ENCODE results near the gene CNGA1.
"Not testable (repeated sequence)": the region's sequence is repeated elsewhere in the genome, so short reads cannot be mapped to it uniquely, and the experiment has no call there.

CNGA1 gene

GRCh38 chr4:48030470-48030869 is 14.0 kb upstream of the CNGA1 start:
- no peak for DNase-seq

- no peak for DNase-seq
Observed at GRCh38 chr4:48028696-48029095, 12.2 kb upstream of the CNGA1 start.

GRCh38 chr4:48027653-48028052 is 11.2 kb upstream of the CNGA1 start:
- no peak for DNase-seq

- DNase-seq, result no peak
Observed at GRCh38 chr4:48025005-48025404, 8.5 kb upstream of the CNGA1 start.

- no peak for DNase-seq
Observed at GRCh38 chr4:48024522-48024921, 8.0 kb upstream of the CNGA1 start.

- DNase-seq, result no peak
Observed at GRCh38 chr4:48022192-48022799, 5.8 kb upstream of the CNGA1 start.

- no peak for DNase-seq
Observed at GRCh38 chr4:48021100-48021499, 4.6 kb upstream of the CNGA1 start.

- DNase-seq, result no peak
Observed at GRCh38 chr4:48018112-48018511, 1.6 kb upstream of the CNGA1 start.

GRCh38 chr4:48017108-48017571 is 659 bp upstream of the CNGA1 start:
- peak in 3 of 5 experiments; percentile 2 to 20 (median 8) for DNase-seq

GRCh38 chr4:48015678-48016077 is 803 bp downstream of the CNGA1 start:
- no peak for DNase-seq

GRCh38 chr4:48015216-48015615 is 1.3 kb downstream of the CNGA1 start:
- DNase-seq, result no peak

- no peak for DNase-seq
Observed at GRCh38 chr4:48012824-48013223, 3.7 kb downstream of the CNGA1 start.

GRCh38 chr4:48011722-48012121 is 4.8 kb downstream of the CNGA1 start:
- DNase-seq, result no peak

- DNase-seq, result not testable (repeated sequence)
Observed at GRCh38 chr4:48010906-48011305, 5.6 kb downstream of the CNGA1 start.

GRCh38 chr4:48008021-48008596 is 8.4 kb downstream of the CNGA1 start:
- no peak for DNase-seq

- DNase-seq, result no peak
Observed at GRCh38 chr4:48005781-48006180, 10.7 kb downstream of the CNGA1 start.

- DNase-seq, result not testable (repeated sequence)
Observed at GRCh38 chr4:48003568-48003967, 12.9 kb downstream of the CNGA1 start.

GRCh38 chr4:48002267-48002666 is 14.2 kb downstream of the CNGA1 start:
- DNase-seq, result no peak

- DNase-seq, result no peak
Observed at GRCh38 chr4:47996021-47996420, 20.5 kb downstream of the CNGA1 start.

GRCh38 chr4:47992475-47992874 is 24.0 kb downstream of the CNGA1 start:
- not testable (repeated sequence) for DNase-seq

- no peak for DNase-seq
Observed at GRCh38 chr4:47990145-47990544, 26.3 kb downstream of the CNGA1 start.

GRCh38 chr4:47974566-47974965 is 41.9 kb downstream of the CNGA1 start:
- DNase-seq, result no peak

- DNase-seq, result no peak
Observed at GRCh38 chr4:47972721-47973120, 43.8 kb downstream of the CNGA1 start.

GRCh38 chr4:47972181-47972580 is 44.3 kb downstream of the CNGA1 start:
- no peak for DNase-seq

- DNase-seq, result no peak
Observed at GRCh38 chr4:47968847-47969246, 47.6 kb downstream of the CNGA1 start.

Data from T-helper 2 cell (primary cell).